NCI-H526 (cell line): ENCODE data around the gene PDXP.
A peak's percentile ranks its signal among the peaks of the same experiment; 100 is the strongest.
"Not testable (repeated sequence)": the region's sequence is repeated elsewhere in the genome, so short reads cannot be mapped to it uniquely, and the experiment has no call there.

Experiments
- DNase-seq, 2 experiments: peaks; one replicate each; lab custom pipeline; 2025; lab: John Stamatoyannopoulos, UW

PDXP gene

DNA sequence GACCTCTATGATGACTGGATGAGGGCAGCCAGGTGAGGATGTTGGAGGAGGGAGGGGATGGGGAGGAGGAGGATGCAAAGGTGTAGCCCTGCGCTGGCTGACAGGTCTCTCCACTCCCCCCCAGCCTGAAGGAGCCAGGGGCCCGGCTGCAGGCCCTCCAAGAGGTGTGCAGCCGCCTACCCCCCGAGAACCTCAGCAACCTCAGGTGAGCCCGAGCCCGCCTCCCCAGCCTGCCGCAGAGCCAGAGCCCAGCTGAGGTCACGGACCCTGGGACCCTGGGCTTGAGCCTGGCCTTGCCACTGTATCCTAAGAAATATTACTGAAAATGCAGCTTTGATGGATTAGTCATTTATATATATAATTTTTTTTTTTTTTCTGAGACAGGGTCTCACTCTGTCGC is 11.2 kb upstream of the PDXP start:
- DNase-seq, result no peak

DNA sequence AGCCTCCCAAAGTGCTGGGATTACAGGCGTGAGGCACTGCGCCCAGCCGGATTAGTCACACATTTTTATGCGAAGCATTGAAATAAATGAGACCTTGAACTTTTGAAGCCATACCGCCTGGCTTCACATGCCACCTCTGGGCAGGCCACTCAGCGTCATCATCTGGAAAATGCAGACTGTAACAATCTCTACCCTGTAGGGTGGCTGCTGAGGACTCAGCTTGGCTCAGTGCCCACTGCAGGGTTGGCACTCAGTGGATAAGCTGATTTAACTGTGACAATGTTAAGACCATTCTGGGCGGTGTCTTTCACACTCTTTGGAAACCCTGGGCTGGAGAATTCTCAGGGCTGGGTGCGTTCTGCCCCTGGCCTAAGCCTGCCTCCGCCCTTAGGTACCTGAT is 10.6 kb upstream of the PDXP start:
- DNase-seq, result no peak

DNA sequence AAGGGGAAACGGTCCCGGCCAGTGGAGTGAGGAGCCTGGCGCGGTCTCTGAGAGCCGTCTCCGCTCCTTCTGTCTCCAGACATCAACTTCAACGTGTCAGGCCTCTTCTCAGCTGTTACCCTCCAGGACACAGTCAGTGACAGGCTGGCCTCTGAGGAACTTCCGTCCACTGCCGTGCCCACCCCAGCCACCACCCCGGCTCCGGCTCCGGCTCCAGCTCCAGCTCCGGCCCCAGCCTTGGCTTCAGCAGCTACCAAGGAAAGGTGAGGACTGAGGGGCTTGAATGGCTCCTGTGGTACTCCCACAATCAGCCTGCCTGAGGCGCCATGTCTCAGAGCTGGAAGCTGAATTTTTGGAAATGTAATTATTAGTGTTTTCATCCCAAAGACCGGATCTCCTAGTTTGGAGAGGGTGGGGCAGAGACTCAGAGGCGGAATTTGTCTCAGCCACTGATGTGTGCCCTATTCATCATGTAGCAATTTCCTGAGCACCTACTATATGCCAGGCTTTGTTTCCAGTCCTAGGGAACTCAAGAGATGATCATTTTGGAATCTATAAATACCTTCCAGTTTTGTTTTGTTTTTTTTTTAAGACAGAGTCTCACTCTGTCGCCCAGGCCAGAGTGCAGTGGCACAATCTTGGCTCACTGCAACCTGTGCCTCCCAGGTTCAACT is 7.9 kb upstream of the PDXP start:
- DNase-seq, result no peak

DNA sequence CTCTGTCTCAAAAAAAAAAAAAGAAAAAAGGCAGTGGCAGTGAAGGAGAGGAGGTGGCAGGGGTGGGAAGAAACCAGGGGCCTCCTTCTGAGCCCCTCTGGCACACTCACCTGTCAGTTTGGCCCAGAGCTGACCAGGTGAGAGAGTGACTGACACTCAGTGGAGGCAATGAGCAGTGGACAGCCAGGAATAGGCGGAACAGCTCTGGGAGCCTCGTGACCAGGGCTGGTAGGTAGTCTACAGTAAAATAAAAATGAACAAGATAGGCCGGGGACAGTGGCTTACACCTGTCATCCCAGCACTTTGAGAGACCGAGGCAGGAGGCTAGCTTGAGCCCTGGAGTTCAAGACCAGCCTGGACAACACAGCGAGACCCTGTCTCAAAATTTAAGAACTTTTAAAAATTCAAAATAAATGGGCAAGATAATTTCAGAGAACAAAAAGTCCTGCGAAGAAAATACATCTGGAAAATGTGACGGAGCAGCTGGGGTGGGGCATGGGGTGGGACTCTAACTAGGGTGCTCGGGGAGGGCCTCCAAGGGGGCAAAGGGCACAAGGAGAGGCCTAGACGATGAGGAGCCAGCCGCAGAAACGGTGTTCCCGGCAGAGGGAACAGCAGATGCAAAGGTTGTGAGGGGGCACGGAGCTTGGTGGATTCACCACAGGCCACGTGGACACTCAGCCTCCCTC is 3.8 kb upstream of the PDXP start:
- DNase-seq, result no peak

DNA sequence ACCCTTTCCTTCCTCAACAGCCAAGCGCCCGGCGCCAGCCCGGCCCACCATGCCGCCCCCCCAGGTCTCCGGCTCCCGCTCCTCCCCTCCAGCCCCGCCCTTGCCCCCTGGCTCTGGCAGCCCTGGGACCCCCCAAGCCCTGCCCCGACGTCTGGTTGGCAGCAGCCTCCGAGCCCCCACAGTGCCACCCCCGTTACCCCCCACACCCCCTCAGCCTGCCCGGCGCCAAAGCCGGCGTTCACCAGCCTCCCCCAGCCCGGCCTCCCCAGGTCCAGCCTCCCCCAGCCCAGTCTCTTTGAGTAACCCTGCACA is 3.3 kb upstream of the PDXP start:
- DNase-seq, result no peak

DNA sequence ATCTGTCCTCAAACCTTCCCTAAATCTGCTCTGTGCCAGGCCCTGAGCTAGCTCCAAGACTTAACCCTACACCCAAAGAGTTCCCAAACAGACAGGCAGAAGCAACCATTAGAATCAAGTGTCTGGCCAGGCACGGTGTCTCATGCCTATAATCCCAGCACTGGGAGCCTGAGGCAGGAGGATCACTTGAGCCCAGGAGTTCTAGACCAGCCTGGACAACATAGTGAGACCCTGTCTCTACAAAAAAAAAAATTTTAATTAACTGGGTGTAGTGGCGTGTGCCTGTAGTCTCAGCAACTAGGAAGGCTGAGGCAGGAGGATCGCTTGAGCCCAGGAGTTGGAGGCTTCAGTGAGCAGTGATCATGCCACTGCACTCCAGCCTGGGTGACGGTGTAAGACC is 1.9 kb upstream of the PDXP start:
- DNase-seq, result not testable (repeated sequence)

DNA sequence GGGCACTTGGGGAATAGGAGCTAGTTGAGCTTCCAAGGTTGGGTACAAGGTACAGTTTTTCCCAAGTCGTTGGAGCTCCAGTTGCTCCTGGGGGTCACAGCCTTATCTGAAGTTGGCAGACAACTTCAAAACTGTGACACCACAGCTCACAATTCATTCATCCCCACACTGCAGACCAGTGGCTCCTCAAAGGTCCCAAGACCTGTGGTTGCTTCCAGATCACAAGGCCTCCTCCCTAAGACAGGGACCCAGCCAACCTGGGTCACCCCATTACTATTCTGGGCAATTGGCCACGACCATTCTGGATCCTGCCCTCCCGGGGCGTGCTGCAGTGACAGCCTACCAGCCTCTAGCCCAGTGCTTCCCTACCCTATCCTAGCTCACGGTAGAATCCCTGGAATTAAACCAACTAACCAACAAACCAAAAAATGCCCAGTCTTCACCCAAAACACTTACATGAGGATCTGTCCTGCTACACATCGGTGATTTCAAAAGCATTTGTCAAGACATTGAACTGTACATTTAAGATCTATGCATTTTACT is 862 bp upstream of the PDXP start:
- DNase-seq, result peak in 1 of 2 experiments; percentile 39

DNA sequence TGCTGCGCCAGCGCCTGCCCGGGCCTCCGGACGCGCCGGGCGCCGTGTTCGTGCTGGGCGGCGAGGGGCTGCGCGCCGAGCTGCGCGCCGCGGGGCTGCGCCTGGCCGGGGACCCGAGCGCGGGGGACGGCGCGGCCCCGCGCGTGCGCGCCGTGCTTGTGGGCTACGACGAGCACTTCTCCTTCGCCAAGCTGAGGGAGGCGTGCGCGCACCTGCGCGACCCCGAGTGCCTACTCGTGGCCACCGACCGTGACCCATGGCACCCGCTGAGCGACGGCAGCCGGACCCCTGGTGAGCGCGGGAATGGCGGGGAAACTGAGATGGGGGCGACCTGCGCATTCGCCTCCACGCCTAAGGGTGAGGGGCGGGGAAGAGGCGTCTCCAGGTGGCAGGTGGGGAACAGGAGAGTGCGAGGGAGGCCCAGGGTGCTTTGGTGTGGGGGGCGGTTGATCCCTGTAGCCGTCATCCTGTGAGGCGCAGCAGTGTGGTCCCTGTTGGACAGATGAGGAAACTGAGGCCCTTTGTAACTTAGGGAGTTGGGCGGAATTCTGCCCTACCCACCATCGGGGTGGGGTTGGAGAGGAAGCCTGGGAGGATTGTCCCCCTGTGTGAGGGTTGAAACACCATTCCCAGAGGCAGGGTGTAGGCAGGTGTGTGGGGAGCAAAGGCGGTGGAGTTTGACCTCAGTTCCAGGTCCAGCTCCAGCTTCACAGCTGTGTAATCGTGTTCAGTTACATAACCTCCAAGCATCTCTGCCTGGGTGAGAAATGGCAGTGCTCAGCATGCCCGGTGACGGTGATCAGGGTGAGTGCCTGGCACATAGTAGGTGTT is 758 bp downstream of the PDXP start:
- DNase-seq, result peak in 1 of 2 experiments; percentile 42

DNA sequence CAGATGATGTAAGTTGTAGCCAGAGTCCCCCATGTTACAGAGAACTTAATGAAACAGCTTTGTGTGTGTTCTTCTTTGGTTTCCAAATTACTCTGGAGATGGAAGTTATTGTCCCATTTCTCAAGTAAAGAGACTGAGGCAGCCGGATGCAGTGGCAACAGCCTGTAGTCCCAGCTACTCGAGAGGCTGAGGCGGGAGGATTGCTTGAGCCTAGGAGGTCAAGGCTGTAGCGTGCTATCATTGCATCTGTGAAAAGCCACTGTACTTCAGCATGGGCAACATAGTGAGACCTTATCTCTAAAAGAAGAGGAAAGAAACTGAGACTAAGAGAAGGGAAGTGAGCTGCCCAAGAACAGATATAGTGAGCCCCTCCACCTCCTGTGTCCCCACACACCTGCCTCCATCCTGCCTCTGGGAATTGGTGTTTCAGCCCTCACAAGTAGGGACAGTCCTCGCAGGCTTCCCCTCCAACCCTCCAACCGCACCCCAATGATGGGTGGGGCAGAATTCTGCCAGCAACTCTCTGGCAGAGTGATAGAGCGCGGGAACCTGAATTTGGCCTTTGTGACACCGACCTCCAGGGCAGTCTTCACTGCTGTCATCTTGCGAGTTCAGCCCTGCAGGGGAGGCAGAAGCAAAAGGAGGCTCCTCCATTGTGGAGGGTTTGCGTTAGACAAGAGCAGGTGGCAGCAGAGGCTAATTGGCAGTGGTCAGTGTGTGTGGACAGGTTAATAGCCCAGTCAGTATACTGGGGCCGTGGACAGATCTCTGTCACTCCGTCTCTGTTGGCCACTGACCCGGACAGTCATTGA is 1.6 kb downstream of the PDXP start:
- no peak for DNase-seq

DNA sequence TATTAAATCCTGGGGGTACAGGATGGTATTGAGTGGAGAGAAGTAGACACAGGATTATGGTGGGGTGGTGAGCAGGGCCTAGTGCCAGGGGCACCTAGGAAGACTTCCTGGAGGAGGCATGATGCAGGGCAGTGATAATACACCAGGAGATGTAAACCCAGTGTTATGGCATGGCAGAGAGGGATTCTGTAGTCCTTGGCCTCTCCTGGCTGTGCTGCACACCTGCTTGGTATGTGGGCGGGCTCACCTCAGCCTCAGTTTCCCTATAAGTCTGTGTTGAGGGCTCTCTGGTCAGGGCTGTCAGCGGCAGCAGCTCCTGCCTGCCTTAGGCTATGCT is 2.2 kb downstream of the PDXP start:
- DNase-seq, result no peak

DNA sequence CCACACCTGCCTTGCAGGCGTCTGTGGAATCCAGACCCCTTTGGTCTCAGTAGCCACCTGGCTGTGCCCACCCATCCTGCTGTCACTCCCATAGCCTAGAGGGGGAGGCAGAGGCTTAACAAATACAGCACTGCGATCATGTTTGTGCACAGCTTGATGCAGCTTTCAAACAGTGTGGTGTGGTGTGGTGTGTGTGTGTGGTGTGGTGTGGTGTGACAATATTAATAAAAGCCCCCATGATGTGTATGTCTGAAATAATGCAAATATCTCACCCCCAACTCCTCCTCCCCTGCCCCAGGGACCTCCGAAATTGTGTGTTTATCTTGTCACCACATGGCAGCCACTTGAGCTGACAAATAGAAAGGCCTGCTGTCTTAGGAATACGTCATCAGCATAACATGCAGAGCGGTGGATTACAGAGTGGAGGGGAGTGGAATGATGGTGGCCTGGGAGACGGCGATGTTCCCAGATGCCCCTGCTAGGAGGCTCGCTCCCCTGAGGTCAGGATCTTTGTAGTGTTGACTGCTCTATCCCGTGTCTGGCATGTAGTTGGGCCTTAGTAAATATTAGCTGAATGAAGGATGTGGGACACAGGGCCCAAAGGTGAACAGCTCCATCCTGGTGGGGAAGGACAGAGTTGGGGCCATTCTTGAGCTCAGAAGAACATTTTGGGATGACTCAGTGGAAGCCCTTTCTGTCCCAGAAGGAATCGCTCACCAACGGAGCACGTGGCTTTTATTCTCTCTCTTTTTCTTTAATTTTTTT is 2.8 kb downstream of the PDXP start:
- DNase-seq, result no peak

DNA sequence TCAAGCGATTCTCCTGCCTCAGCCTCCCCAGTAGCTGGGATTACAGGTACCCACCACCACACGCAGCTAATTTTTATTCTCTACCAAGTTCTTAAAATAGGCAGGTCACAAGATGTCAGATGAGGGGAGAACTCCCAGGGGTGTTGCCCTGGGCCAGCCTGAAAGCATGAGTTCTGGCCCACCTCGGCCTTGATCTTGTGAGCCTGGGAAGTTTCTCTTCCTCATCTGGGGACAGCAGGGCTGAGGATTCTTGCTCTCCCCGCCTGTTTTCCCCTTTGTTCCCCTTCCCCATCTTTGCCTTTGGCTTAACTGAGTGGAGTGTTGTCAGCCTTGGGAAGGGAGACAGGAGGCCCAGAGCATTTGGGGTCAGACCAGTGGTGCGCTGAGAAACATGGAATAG is 3.5 kb downstream of the PDXP start:
- DNase-seq, result no peak

DNA sequence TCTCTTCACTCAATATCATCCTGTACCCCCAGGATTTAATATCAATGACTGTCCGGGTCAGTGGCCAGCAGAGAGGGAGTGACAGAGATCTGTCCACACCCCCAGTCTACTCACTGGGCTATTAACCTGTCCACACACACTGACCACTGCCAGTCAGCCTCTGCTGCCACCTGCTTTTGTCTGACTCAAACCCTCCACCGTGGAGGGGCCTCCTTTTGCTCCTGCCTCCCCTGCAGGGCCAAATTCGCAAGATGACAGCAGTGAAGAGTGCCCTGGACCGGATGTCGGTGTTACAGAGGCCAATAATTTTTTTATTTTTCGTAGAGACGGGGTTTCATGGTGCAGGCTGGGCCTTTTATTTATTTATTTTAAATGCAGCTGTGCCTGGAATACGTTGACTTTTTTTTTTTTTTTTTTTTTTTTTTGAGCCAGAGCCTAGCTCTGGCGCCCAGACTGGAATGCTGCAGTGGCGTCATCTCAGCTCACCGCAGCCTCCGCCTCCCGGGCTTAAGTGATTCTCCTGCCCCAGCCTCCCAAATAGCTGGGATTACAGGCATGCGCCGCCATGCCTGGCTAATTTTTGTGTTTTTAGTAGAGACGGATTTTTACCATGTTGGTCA is 5.1 kb downstream of the PDXP start:
- no peak for DNase-seq

DNA sequence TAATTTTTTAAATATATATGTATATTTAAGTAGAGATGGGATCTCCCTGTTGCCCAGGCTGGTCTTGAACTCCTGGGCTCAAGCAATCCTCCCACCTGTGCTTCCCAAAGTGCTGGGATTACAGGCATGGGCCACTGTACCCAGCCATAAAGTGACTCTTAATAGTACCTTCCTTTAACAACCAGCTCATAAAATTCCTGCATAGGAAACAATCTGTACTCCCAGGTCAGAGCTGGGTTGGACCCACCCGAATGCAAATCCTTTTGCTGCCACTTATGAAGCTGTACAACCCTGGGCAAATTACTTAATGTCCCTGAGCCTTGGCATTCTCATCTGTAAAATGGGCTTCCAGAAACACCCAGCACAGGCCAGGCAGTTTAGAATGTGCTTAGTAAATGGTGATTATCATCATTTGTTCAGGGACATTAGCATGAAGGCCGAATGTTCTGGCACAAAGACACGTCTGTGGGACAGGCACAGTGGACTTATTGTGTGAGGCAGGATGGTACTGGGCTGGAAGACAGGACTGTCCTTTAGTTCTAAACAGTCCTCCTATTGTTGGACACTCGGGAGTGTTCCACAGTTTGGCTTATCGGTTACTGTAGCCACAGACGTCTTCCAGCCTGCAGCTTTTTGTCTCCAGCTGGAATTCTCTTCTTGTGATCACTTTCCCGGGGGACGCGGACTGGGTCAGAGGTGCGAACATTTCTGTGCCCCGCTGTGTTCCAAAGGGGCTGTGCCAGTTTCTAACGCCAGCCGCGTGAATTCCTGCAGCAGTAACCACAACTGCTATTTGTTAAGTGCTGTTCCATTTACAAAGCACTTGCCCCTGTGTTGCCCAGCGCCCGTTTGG is 6.0 kb downstream of the PDXP start:
- no peak for DNase-seq

DNA sequence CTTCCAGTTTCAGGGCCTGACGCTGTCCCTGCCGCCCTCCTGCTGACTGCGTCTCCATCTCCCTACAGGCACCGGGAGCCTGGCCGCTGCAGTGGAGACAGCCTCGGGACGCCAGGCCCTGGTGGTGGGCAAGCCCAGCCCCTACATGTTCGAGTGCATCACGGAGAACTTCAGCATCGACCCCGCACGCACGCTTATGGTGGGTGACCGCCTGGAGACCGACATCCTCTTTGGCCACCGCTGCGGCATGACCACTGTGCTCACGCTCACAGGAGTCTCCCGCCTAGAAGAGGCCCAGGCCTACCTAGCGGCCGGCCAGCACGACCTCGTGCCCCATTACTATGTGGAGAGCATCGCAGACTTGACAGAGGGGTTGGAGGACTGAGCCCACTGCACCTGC is 7.0 kb downstream of the PDXP start:
- no peak for DNase-seq

DNA sequence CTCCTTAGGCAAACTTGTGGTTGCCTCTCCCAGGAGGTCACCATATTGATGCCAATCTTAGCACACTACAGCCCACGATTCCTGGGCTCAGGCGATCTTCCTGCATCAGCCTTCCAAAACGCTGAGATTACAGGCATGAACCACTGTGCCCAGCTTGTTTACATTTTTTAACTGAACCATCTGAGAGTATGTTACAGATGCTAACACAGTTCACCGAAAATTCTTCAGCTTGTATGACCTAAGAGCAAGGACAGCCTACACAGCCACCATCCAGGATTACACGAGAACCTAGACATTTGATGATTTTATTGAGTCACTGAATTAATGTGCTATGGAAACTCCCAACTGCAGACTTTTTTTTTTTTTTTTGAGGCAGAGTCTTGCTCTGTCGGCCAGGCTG is 11.1 kb downstream of the PDXP start:
- DNase-seq, result no peak

DNA sequence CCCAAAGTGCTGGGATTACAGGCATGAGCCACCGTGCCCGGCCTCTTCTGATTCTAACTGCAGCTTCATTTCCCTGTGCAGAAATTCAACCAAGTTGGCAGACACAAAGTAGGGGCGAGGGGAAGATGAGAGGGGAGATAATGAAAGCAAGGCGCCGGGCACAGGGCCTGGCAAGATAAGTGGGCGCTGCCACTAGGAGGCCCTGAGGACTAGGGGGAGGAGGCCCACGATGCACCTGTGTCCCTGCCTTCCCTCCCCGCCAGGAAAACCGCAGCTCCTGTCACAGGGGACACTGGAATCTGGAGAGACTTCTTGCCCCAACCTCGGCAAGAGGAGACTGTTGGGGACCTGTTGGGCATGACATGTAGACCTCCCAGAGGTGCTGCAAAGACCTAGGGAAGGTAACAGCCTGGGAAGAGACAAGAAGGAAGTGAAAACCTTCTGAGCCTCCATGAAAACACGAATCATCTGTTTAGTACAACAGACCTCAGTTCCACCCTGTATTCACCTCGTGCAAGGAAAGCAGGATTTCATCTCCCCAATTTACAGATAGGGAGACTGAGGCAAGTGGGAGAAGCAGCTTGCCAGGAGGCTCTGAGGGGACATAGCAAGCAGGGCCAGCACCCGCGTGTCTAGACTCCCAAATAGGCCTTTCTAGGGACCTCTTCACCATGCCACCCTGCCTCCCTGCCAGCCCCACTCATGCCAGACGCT is 13.8 kb downstream of the PDXP start:
- no peak for DNase-seq

DNA sequence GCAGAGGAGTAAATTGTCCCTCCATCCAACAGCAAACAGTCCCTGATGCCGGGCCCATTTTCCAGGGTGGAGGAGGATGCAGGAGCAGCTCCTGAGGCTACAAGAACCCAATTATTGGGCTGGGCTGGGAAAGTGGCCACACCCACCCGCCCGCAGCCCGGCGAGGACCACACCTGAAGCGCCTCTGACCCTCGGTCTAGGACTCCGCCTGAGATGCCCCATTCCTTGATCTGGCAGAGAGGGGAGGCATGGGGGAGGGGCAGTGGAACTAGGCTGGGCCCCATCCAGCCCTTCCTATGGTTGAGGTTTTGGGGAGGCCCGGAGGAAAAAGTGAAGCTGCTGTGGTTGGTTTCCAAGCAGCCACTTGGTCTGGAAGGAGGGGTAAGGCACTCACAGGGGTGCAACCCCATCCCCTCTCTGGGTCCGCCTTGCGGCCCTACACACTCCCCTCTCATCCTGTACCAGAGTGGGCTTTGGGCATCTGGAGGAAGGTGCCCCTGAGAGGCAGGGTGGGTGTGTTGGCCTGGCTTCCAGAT is 14.5 kb downstream of the PDXP start:
- DNase-seq, result no peak

DNA sequence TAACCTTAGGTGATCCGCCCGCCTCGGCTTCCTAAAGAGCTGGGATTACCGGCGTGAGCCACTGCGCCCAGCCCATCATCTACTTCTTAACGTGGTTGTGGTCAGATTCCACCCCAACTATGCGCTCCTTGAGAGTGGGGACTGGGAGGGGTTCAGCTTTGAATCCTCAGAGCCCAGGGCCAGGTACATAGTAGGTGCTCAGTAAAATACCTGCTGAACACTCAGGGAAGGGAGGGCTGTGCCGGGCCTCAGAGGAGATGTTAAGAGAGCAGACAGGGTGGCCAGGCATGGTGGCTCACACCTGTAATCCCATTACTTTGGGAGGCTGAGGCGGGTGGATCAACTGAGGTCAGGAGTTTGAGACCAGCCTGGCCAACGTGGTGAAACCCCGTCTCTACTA is 15.7 kb downstream of the PDXP start:
- no peak for DNase-seq
